Skeletal muscle tissue (tissue), 4 donors: ENCODE measurements around the gene ETV6. TPM values are rescaled to one million over a fixed set of nuclear protein-coding genes. Genes with fewer than 3 reads are reported as not detected.
A peak's percentile ranks its signal among the peaks of the same experiment; 100 is the strongest.

Experiments
- H3K27ac ChIP-seq: one replicate; pipeline ENCODE4 v1.7.0; 2013; ENCODE audit warnings: mild to moderate bottlenecking, low read depth, low read length, inconsistent platforms
- H3K27me3 ChIP-seq, 3 donors: one replicate each; pipeline ENCODE4 v1.7.0; 2013; ENCODE audit warnings: low read length in 3 of 3; ENCODE audit not compliant: control insufficient read depth in 3 of 3, insufficient read depth in 3 of 3
- H3K36me3 ChIP-seq, 3 donors: one replicate each; pipeline ENCODE4 v1.7.0; 2013; ENCODE audit warnings: low read length in 3 of 3; ENCODE audit not compliant: control insufficient read depth in 3 of 3, insufficient read depth in 3 of 3
- H3K4me1 ChIP-seq, 3 donors: one replicate each; pipeline ENCODE4 v1.7.0; 2013; ENCODE audit warnings: low read length in 3 of 3, mild to moderate bottlenecking in 3 of 3; ENCODE audit not compliant: control insufficient read depth in 3 of 3, insufficient read depth in 3 of 3
- H3K4me3 ChIP-seq, 3 donors: one replicate each; pipeline ENCODE4 v1.7.0; 2013; ENCODE audit warnings: low read length in 3 of 3
- H3K9ac ChIP-seq, 3 donors: one replicate each; pipeline ENCODE4 v1.7.0; 2013; ENCODE audit warnings: low read length in 3 of 3, mild to moderate bottlenecking in 3 of 3, moderate library complexity in 2 of 3, low read depth in 1 of 3
- H3K9me3 ChIP-seq, 3 donors: one replicate each; pipeline ENCODE4 v1.7.0; 2013; ENCODE audit warnings: low read length in 3 of 3; ENCODE audit not compliant: control insufficient read depth in 3 of 3
- total RNA-seq: library from RNA; depleted of rRNA; stranded (reverse); fragments of >200 nt; gene quantifications from one replicate; pipeline ENCODE4 v1.2.3, GENCODE V29; 2014
- donor health status: Osteomylitis.

Gene ETV6
- total RNA-seq, 1 donor from 2014 or later = 4.2 TPM

GRCh38 chr12:11840366-11840765 lies 190.9 kb downstream of the ETV6 start:
- no peak overlapping the region for H3K4me3 ChIP-seq
- H3K36me3 ChIP-seq = peaks cover 0 to 11% (median 4%) of the 10 kb centered on the region in 3 donors
- H3K4me1 ChIP-seq = peaks cover 11 to 21% (median 15%) of the 10 kb centered on the region in 3 donors
- H3K27me3 ChIP-seq = no peaks in the 10 kb centered on the region
- no peaks in the 10 kb centered on the region for H3K9me3 ChIP-seq
- no peak overlapping the region for H3K9ac ChIP-seq
- peak overlapping the region; percentile 79 for H3K27ac ChIP-seq

GRCh38 chr12:11846488-11846887 lies 197.0 kb downstream of the ETV6 start:
- no peaks in the 10 kb centered on the region for H3K4me1 ChIP-seq
- peaks cover 0 to 6% (median 1%) of the 10 kb centered on the region in 3 donors for H3K36me3 ChIP-seq
- no peak overlapping the region for H3K9ac ChIP-seq
- H3K27me3 ChIP-seq = no peaks in the 10 kb centered on the region
- H3K9me3 ChIP-seq = no peaks in the 10 kb centered on the region
- H3K4me3 ChIP-seq = no peak overlapping the region
- H3K27ac ChIP-seq = no peak overlapping the region

GRCh38 chr12:11847539-11847938 lies 198.1 kb downstream of the ETV6 start:
- Histone ChIP-seq H3K4me1 (no peaks in the 10 kb centered on the region), H3K27me3 (no peaks in the 10 kb centered on the region), H3K4me3 (no peak overlapping the region), H3K27ac (no peak overlapping the region), H3K36me3 (peaks cover 0 to 1% (median 0%) of the 10 kb centered on the region in 3 donors), H3K9ac (no peak overlapping the region), H3K9me3 (no peaks in the 10 kb centered on the region)

GRCh38 chr12:11849757-11850504 lies 200.5 kb downstream of the ETV6 start:
- Histone ChIP-seq H3K27me3 (no peaks in the 10 kb centered on the region), H3K4me1 (no peaks in the 10 kb centered on the region), H3K9ac (no peak overlapping the region), H3K4me3 (no peak overlapping the region), H3K9me3 (no peaks in the 10 kb centered on the region), H3K27ac (no peak overlapping the region), H3K36me3 (peaks cover 0 to 6% (median 6%) of the 10 kb centered on the region in 3 donors)

GRCh38 chr12:11853126-11853525 lies 203.7 kb downstream of the ETV6 start:
- Histone ChIP-seq H3K9me3 (no peaks in the 10 kb centered on the region), H3K4me3 (no peak overlapping the region), H3K9ac (no peak overlapping the region), H3K27ac (no peak overlapping the region), H3K4me1 (peaks cover 0 to 5% (median 0%) of the 10 kb centered on the region in 3 donors), H3K27me3 (no peaks in the 10 kb centered on the region), H3K36me3 (peaks cover 0 to 16% (median 6%) of the 10 kb centered on the region in 3 donors)

GRCh38 chr12:11854011-11854499 lies 204.6 kb downstream of the ETV6 start:
- Histone ChIP-seq H3K36me3 (peaks cover 0 to 16% (median 6%) of the 10 kb centered on the region in 3 donors), H3K9me3 (no peaks in the 10 kb centered on the region), H3K9ac (no peak overlapping the region), H3K27ac (no peak overlapping the region), H3K27me3 (no peaks in the 10 kb centered on the region), H3K4me1 (peaks cover 0 to 5% (median 0%) of the 10 kb centered on the region in 3 donors), H3K4me3 (no peak overlapping the region)

GRCh38 chr12:11855983-11856374 lies 206.5 kb downstream of the ETV6 start:
- H3K27me3 ChIP-seq = no peaks in the 10 kb centered on the region
- H3K9ac ChIP-seq = no peak overlapping the region
- no peaks in the 10 kb centered on the region for H3K9me3 ChIP-seq
- no peak overlapping the region for H3K27ac ChIP-seq
- H3K4me3 ChIP-seq = no peak overlapping the region
- peaks cover 3 to 15% (median 8%) of the 10 kb centered on the region in 3 donors for H3K4me1 ChIP-seq
- H3K36me3 ChIP-seq = peaks cover 0 to 16% (median 6%) of the 10 kb centered on the region in 3 donors

- peaks cover 0 to 16% (median 6%) of the 10 kb centered on the region in 3 donors for H3K36me3 ChIP-seq
- no peaks in the 10 kb centered on the region for H3K27me3 ChIP-seq
- no peak overlapping the region for H3K9ac ChIP-seq
- H3K27ac ChIP-seq = no peak overlapping the region
- peaks cover 13 to 23% (median 18%) of the 10 kb centered on the region in 3 donors for H3K4me1 ChIP-seq
- H3K9me3 ChIP-seq = no peaks in the 10 kb centered on the region
- H3K4me3 ChIP-seq = no peak overlapping the region
These were observed 207.5 kb downstream of the ETV6 start for GRCh38 chr12:11856971-11857370.

GRCh38 chr12:11859705-11860425 lies 210.4 kb downstream of the ETV6 start:
- no peaks in the 10 kb centered on the region for H3K9me3 ChIP-seq
- no peaks in the 10 kb centered on the region for H3K27me3 ChIP-seq
- no peak overlapping the region for H3K9ac ChIP-seq
- peak overlapping the region; percentile 23 for H3K27ac ChIP-seq
- peaks cover 0 to 11% (median 0%) of the 10 kb centered on the region in 3 donors for H3K36me3 ChIP-seq
- H3K4me1 ChIP-seq = peaks cover 36 to 46% (median 40%) of the 10 kb centered on the region in 3 donors
- no peak overlapping the region for H3K4me3 ChIP-seq
